HEK293 (cell line): Measurements from ENCODE around the gene MYO5B.

ENCODE experiments used
- CTCF ChIP-seq: fragments of 450-650 bp; formaldehyde crosslinking; IDR thresholded peaks from 2 replicates; pipeline ENCODE4 v1.5.1; 2016; ENCODE audit warnings: missing biosample characterization, missing genetic modification characterization
- ZNF274 ChIP-seq, 2 experiments: fragments of 200-500 bp in 1 of 2; fragments of 450-650 bp in 1 of 2; sonication (Bioruptor generic) in 1 of 2; formaldehyde crosslinking in 1 of 2; IDR thresholded peaks; 2 replicates each; pipeline versions ENCODE4 v1.5.1 to v1.6.1; 2014 to 2016; ENCODE audit warnings: borderline replicate concordance in 1 of 2, inconsistent platforms in 1 of 2, low read length in 1 of 2, missing biosample characterization in 1 of 2, missing genetic modification characterization in 1 of 2
- ZNF48 ChIP-seq: fragments of 450-650 bp; formaldehyde crosslinking; IDR thresholded peaks from 2 replicates; pipeline ENCODE4 v1.5.1; 2016; ENCODE audit warnings: missing biosample characterization, missing genetic modification characterization
- ZNF529 ChIP-seq: fragments of 450-650 bp; formaldehyde crosslinking; IDR thresholded peaks from 2 replicates; pipeline ENCODE4 v1.5.1; 2017; ENCODE audit warnings: missing genetic modification characterization, missing biosample characterization; ENCODE audit not compliant: insufficient replicate concordance
- ZNF596 ChIP-seq: fragments of 450-650 bp; IDR thresholded peaks from 2 replicates; pipeline ENCODE4 v1.5.0; 2018; ENCODE audit warnings: missing biosample characterization, mild to moderate bottlenecking, missing genetic modification characterization, moderate library complexity
- ZNF76 ChIP-seq: fragments of 450-650 bp; formaldehyde crosslinking; IDR thresholded peaks from 2 replicates; pipeline ENCODE4; 2016; ENCODE audit warnings: low read depth, missing biosample characterization, missing genetic modification characterization, borderline replicate concordance

GRCh38 chr18:49856496-49856895, 338.5 kb downstream of the MYO5B start:
- no peak for TF ChIP-seq ZNF76 (tag by site-specific recombination)
- TF ChIP-seq ZNF48 (tag by site-specific recombination) = no peak
- TF ChIP-seq ZNF596 (tag by site-specific recombination) = no peak
- no peak for TF ChIP-seq ZNF274 (IDR thresholded peaks at IDR 0.05; ENCODE audit: low read length)
- no peak for TF ChIP-seq ZNF274 (tag by site-specific recombination; IDR thresholded peaks at IDR 0.05; ENCODE audit: borderline replicate concordance)
- no peak for TF ChIP-seq CTCF
- no peak for TF ChIP-seq ZNF529
